Measurements from ENCODE around the gene SLC6A19. TPM values are rescaled to one million over a fixed set of nuclear protein-coding genes. Genes with fewer than 3 reads are reported as not detected.

The SLC6A19 gene
- total RNA-seq, 1 donor from 2014 or later: 2.2 TPM

GRCh38 chr5:1273745-1274144 is 72.3 kb downstream of the SLC6A19 start:
- DNase-seq (ENCODE audit: low spot score, unreplicated experiment): no peak
- no peaks in the 10 kb centered on the region for H3K27me3 Mint-ChIP-seq
- H3K4me1 Mint-ChIP-seq (ENCODE audit: low read depth): no peaks in the 10 kb centered on the region
- H3K9me3 Mint-ChIP-seq (ENCODE audit: low read depth): no peaks in the 10 kb centered on the region
- TF ChIP-seq CTCF (IDR thresholded peaks at IDR 0.05; ENCODE audit: unreplicated experiment): no peak
- no peaks in the 10 kb centered on the region for H3K36me3 Mint-ChIP-seq (ENCODE audit: insufficient read depth)
- H3K27ac Mint-ChIP-seq: no peak overlapping the region
- H3K4me3 Mint-ChIP-seq (ENCODE audit: low read depth): no peak overlapping the region

- H3K36me3 Mint-ChIP-seq (ENCODE audit: insufficient read depth): no peaks in the 10 kb centered on the region
- H3K4me1 Mint-ChIP-seq (ENCODE audit: low read depth): no peaks in the 10 kb centered on the region
- TF ChIP-seq CTCF (IDR thresholded peaks at IDR 0.05; ENCODE audit: unreplicated experiment): no peak
- H3K9me3 Mint-ChIP-seq (ENCODE audit: low read depth): no peaks in the 10 kb centered on the region
- no peaks in the 10 kb centered on the region for H3K27me3 Mint-ChIP-seq
- H3K27ac Mint-ChIP-seq: no peak overlapping the region
- no peak overlapping the region for H3K4me3 Mint-ChIP-seq (ENCODE audit: low read depth)
- DNase-seq (ENCODE audit: low spot score, unreplicated experiment): no peak
Measured at GRCh38 chr5:1274471-1274870, 73.1 kb downstream of the SLC6A19 start.

Other genes starting within 250 kb of the SLC6A19 start
- gene NKD2, start 192.8 kb upstream of the SLC6A19 start, total RNA-seq: 23.9 and 28.3 TPM in 2 replicates
- 76.3 and 80.8 TPM in 2 replicates for gene SLC12A7, start 89.5 kb upstream of the SLC6A19 start, total RNA-seq
- gene SLC6A18, start 23.8 kb downstream of the SLC6A19 start, total RNA-seq: not detected in 2 replicates
- gene TERT, start 93.5 kb downstream of the SLC6A19 start, total RNA-seq: 3.5 and 4.3 TPM in 2 replicates
- gene CLPTM1L, start 143.5 kb downstream of the SLC6A19 start, total RNA-seq: 90.3 and 95.4 TPM in 2 replicates
- gene SLC6A3, start 243.8 kb downstream of the SLC6A19 start, total RNA-seq: not detected in 2 replicates